ENCODE results near the gene BNC2. TPM values are rescaled to one million over a fixed set of nuclear protein-coding genes. Genes with fewer than 3 reads are reported as not detected.

BNC2 gene
- total and polyA plus RNA-seq, 4 donors: 3.1 to 51.2 (median 16.9) TPM

GRCh38 chr9:16613605-16614004 is 256.9 kb downstream of the BNC2 start:
- Histone ChIP-seq H3K4me1 (ENCODE audit: control insufficient read depth, insufficient read depth, low read length) (no peaks in the 10 kb centered on the region), H3K9me3 (ENCODE audit: control insufficient read depth, insufficient read depth, low read length) (no peaks in the 10 kb centered on the region), H3K36me3 (ENCODE audit: control insufficient read depth, insufficient read depth, low read length) (no peaks in the 10 kb centered on the region), H3K27me3 (ENCODE audit: control insufficient read depth, insufficient read depth, low read length) (no peaks in the 10 kb centered on the region), H3K27ac (ENCODE audit: low read depth, low read length) (no peak overlapping the region), H3K4me3 (ENCODE audit: low read depth, low read length) (no peak overlapping the region)
- DNase-seq (ENCODE audit: low read depth in 4 of 6, low spot score in 6 of 6): no peak
- WGBS (ENCODE audit: insufficient coverage): 100% methylated on average over 2 of the region's 3 CpGs

- no peaks in the 10 kb centered on the region for H3K27me3 ChIP-seq (ENCODE audit: control insufficient read depth, insufficient read depth, low read length)
- DNase-seq (ENCODE audit: low read depth in 4 of 6, low spot score in 6 of 6): no peak
- no peaks in the 10 kb centered on the region for H3K4me1 ChIP-seq (ENCODE audit: control insufficient read depth, insufficient read depth, low read length)
- no peak overlapping the region for H3K4me3 ChIP-seq (ENCODE audit: low read depth, low read length)
- no peaks in the 10 kb centered on the region for H3K36me3 ChIP-seq (ENCODE audit: control insufficient read depth, insufficient read depth, low read length)
- no CpG with 5 or more reads among the region's 1 CpG for WGBS (ENCODE audit: insufficient coverage)
- H3K9me3 ChIP-seq (ENCODE audit: control insufficient read depth, insufficient read depth, low read length): no peaks in the 10 kb centered on the region
- H3K27ac ChIP-seq (ENCODE audit: low read depth, low read length): no peak overlapping the region
These were observed 257.4 kb downstream of the BNC2 start for GRCh38 chr9:16613051-16613450.

DNA sequence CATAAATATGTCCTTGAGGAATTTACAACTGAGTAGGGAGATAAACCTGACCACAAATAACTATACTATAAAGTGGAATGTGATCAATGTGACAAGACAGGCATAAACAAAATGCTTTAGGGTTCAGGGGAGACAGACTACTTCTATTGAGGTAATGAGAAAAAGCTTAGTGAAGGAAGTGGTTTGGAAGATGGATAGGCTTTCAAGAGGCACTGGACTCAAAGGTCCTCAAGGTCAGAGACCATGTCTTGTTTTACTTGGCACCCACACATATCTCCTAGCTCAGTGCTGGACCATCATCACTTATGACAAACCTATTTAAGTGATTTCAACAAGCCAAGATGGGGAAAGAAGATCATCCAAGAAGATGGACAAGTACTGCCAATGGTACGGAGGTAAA is 257.8 kb downstream of the BNC2 start:
- no peaks in the 10 kb centered on the region for H3K36me3 ChIP-seq (ENCODE audit: control insufficient read depth, insufficient read depth, low read length)
- 89% methylated on average over 1 of the region's 1 CpG for WGBS (ENCODE audit: insufficient coverage)
- H3K27me3 ChIP-seq (ENCODE audit: control insufficient read depth, insufficient read depth, low read length): no peaks in the 10 kb centered on the region
- no peak overlapping the region for H3K4me3 ChIP-seq (ENCODE audit: low read depth, low read length)
- no peak for DNase-seq (ENCODE audit: low read depth in 4 of 6, low spot score in 6 of 6)
- H3K4me1 ChIP-seq (ENCODE audit: control insufficient read depth, insufficient read depth, low read length): no peaks in the 10 kb centered on the region
- H3K9me3 ChIP-seq (ENCODE audit: control insufficient read depth, insufficient read depth, low read length): no peaks in the 10 kb centered on the region
- H3K27ac ChIP-seq (ENCODE audit: low read depth, low read length): no peak overlapping the region

DNA sequence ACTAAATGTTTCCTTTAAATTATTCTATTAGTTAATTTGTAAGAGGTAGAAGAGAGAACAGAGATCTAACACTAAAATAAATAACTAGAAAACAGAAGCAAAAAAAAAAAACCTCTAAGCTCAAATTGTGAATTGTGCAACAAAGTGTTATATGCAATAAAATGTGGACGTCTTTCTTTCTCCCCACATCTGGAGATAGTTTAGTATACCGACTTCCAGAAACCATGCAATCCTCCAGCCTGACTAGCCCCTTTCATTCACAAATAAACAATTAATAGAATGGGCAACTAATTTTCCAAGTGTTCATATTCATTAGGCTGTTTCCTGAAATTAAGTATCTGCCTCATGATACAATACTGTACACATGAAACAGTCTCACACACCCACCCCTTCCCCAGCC is 258.5 kb downstream of the BNC2 start:
- Histone ChIP-seq H3K27ac (ENCODE audit: low read depth, low read length) (no peak overlapping the region), H3K4me3 (ENCODE audit: low read depth, low read length) (no peak overlapping the region), H3K4me1 (ENCODE audit: control insufficient read depth, insufficient read depth, low read length) (no peaks in the 10 kb centered on the region), H3K36me3 (ENCODE audit: control insufficient read depth, insufficient read depth, low read length) (no peaks in the 10 kb centered on the region), H3K9me3 (ENCODE audit: control insufficient read depth, insufficient read depth, low read length) (no peaks in the 10 kb centered on the region), H3K27me3 (ENCODE audit: control insufficient read depth, insufficient read depth, low read length) (no peaks in the 10 kb centered on the region)
- no peak for DNase-seq (ENCODE audit: low read depth in 4 of 6, low spot score in 6 of 6)
- no CpG with 5 or more reads among the region's 2 CpGs for WGBS (ENCODE audit: insufficient coverage)

DNA sequence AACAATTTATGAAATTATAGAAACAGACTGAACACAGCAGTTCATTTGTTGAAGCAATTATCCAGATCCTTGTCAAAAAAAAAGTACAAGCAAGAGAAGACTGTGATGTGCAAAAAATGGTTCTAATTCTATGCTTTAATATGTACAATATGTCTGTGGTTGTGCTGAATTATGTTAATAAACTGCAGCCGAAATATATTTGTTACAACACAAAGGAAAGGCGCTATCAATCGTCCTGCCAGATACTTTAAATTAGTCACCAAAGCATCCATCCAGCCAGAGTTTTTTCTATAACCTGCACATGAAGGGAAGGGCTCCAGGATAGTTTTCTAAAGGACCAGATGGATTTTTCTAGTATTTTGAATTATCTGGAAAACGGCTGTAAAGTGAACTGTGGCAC is 259.5 kb downstream of the BNC2 start:
- no CpG with 5 or more reads among the region's 4 CpGs for whole genome bisulfite sequencing (ENCODE audit: insufficient coverage)
- Histone ChIP-seq H3K36me3 (ENCODE audit: control insufficient read depth, insufficient read depth, low read length) (no peaks in the 10 kb centered on the region), H3K4me1 (ENCODE audit: control insufficient read depth, insufficient read depth, low read length) (no peaks in the 10 kb centered on the region), H3K27ac (ENCODE audit: low read depth, low read length) (no peak overlapping the region), H3K4me3 (ENCODE audit: low read depth, low read length) (no peak overlapping the region), H3K9me3 (ENCODE audit: control insufficient read depth, insufficient read depth, low read length) (no peaks in the 10 kb centered on the region), H3K27me3 (ENCODE audit: control insufficient read depth, insufficient read depth, low read length) (no peaks in the 10 kb centered on the region)
- no peak for DNase-seq (ENCODE audit: low read depth in 4 of 6, low spot score in 6 of 6)

GRCh38 chr9:16610538-16610937 is 259.9 kb downstream of the BNC2 start:
- Histone ChIP-seq H3K4me3 (ENCODE audit: low read depth, low read length) (no peak overlapping the region), H3K36me3 (ENCODE audit: control insufficient read depth, insufficient read depth, low read length) (no peaks in the 10 kb centered on the region), H3K4me1 (ENCODE audit: control insufficient read depth, insufficient read depth, low read length) (no peaks in the 10 kb centered on the region), H3K27me3 (ENCODE audit: control insufficient read depth, insufficient read depth, low read length) (no peaks in the 10 kb centered on the region), H3K27ac (ENCODE audit: low read depth, low read length) (no peak overlapping the region), H3K9me3 (ENCODE audit: control insufficient read depth, insufficient read depth, low read length) (no peaks in the 10 kb centered on the region)
- DNase-seq (ENCODE audit: low read depth in 4 of 6, low spot score in 6 of 6): no peak
- WGBS (ENCODE audit: insufficient coverage): no CpG with 5 or more reads among the region's 3 CpGs

DNA sequence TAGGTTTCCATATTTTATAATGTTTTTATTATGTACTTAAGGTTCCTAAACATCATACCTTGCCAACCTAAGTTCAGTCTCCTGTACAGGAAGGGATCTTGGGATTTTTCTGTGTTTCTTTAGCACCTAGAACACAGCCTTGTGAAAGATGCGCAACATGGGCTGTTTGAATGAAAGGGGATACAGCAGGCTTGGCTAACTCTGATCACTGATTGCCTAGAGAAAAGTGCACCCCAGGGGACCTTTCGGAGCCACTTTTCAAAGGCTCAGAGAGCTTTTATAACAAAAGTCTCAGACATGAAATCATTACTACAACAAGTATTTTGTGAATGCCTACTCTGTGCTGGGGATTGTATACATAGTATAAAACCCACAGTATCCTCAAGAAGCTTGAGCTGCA is 261.6 kb downstream of the BNC2 start:
- Histone ChIP-seq H3K4me1 (ENCODE audit: control insufficient read depth, insufficient read depth, low read length) (no peaks in the 10 kb centered on the region), H3K36me3 (ENCODE audit: control insufficient read depth, insufficient read depth, low read length) (no peaks in the 10 kb centered on the region), H3K9me3 (ENCODE audit: control insufficient read depth, insufficient read depth, low read length) (no peaks in the 10 kb centered on the region), H3K4me3 (ENCODE audit: low read depth, low read length) (no peak overlapping the region), H3K27ac (ENCODE audit: low read depth, low read length) (no peak overlapping the region), H3K27me3 (ENCODE audit: control insufficient read depth, insufficient read depth, low read length) (no peaks in the 10 kb centered on the region)
- WGBS (ENCODE audit: insufficient coverage): 75% methylated on average over 1 of the region's 2 CpGs
- no peak for DNase-seq (ENCODE audit: low read depth in 4 of 6, low spot score in 6 of 6)

DNA sequence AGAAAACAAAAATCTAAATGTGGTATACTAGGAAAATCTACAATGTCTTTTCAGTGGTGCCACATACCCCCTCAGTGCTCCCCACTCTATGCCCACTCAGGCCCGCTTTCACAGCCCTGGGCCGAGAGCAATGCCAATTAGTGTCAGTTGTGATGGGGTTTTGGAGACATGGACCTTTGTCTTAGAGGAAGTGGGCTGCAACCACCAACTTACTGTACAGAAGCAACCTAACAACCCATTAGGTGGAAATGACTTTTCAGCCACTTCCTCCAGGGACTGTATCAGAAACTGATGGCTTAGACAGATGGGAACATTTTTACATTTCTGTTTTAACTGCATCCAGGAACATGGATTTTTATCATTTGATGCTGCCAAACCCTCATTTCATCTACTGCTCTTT is 268.0 kb downstream of the BNC2 start:
- no peak for DNase-seq (ENCODE audit: low read depth in 4 of 6, low spot score in 6 of 6)
- H3K9me3 ChIP-seq (ENCODE audit: control insufficient read depth, insufficient read depth, low read length): no peaks in the 10 kb centered on the region
- H3K27me3 ChIP-seq (ENCODE audit: control insufficient read depth, insufficient read depth, low read length): no peaks in the 10 kb centered on the region
- H3K4me3 ChIP-seq (ENCODE audit: low read depth, low read length): no peak overlapping the region
- no peaks in the 10 kb centered on the region for H3K4me1 ChIP-seq (ENCODE audit: control insufficient read depth, insufficient read depth, low read length)
- WGBS (ENCODE audit: insufficient coverage): no CpG with 5 or more reads among the region's 2 CpGs
- H3K27ac ChIP-seq (ENCODE audit: low read depth, low read length): no peak overlapping the region
- H3K36me3 ChIP-seq (ENCODE audit: control insufficient read depth, insufficient read depth, low read length): no peaks in the 10 kb centered on the region

- Histone ChIP-seq H3K27ac (ENCODE audit: low read depth, low read length) (no peak overlapping the region), H3K27me3 (ENCODE audit: control insufficient read depth, insufficient read depth, low read length) (no peaks in the 10 kb centered on the region), H3K9me3 (ENCODE audit: control insufficient read depth, insufficient read depth, low read length) (no peaks in the 10 kb centered on the region), H3K4me3 (ENCODE audit: low read depth, low read length) (no peak overlapping the region), H3K4me1 (ENCODE audit: control insufficient read depth, insufficient read depth, low read length) (no peaks in the 10 kb centered on the region), H3K36me3 (ENCODE audit: control insufficient read depth, insufficient read depth, low read length) (no peaks in the 10 kb centered on the region)
- no peak for DNase-seq (ENCODE audit: low read depth in 4 of 6, low spot score in 6 of 6)
These were observed 268.5 kb downstream of the BNC2 start for GRCh38 chr9:16601991-16602390.

- no peaks in the 10 kb centered on the region for H3K27me3 ChIP-seq (ENCODE audit: control insufficient read depth, insufficient read depth, low read length)
- 79% methylated on average over 3 of the region's 3 CpGs for WGBS (ENCODE audit: insufficient coverage)
- DNase-seq (ENCODE audit: low read depth in 4 of 6, low spot score in 6 of 6): no peak
- no peaks in the 10 kb centered on the region for H3K36me3 ChIP-seq (ENCODE audit: control insufficient read depth, insufficient read depth, low read length)
- no peak overlapping the region for H3K27ac ChIP-seq (ENCODE audit: low read depth, low read length)
- H3K4me3 ChIP-seq (ENCODE audit: low read depth, low read length): no peak overlapping the region
- no peaks in the 10 kb centered on the region for H3K4me1 ChIP-seq (ENCODE audit: control insufficient read depth, insufficient read depth, low read length)
- no peaks in the 10 kb centered on the region for H3K9me3 ChIP-seq (ENCODE audit: control insufficient read depth, insufficient read depth, low read length)
These were observed 272.2 kb downstream of the BNC2 start for GRCh38 chr9:16598316-16598715.

All from spinal cord (tissue), 10 donors.